Posterior vena cava (tissue), 2 donors: ENCODE data around the gene CACNA1D. TPM values are rescaled to one million over a fixed set of nuclear protein-coding genes. Genes with fewer than 3 reads are reported as not detected.

Experiments
- DNase-seq: peaks from one replicate; pipeline ENCODE4 v3.0.0-alpha.2; 2020; ENCODE audit warnings: low spot score
- intact Hi-C, 2 donors: fragments of 100-400 bp; cut with DNase I; formaldehyde crosslinking; loops; one replicate each; pipeline versions ENCODE4 v1.14.1 to v1.14.2; 2022 to 2023
- total RNA-seq, 2 donors: library from RNA; stranded (reverse); fragmentation: NEBNext Ultra II Directional; extraction: Animal tissue kit (Norgen Biotek cat#: 25700); gene quantifications; one replicate each; pipeline ENCODE4 v1.2.1, GENCODE V29; 2021
- donor health status: DM: yes; HTN: yes; CAD: no.
- donor health status: DM: yes; HTN: yes; CAD: no.

Gene CACNA1D
- total RNA-seq, 2 donors from 2014 or later: 1.1 to 1.9 TPM

GRCh38 chr3:53490459-53490968 lies 3.9 kb upstream of the CACNA1D start:
- intact Hi-C loops: no loop called here
- DNase-seq: no peak

- intact Hi-C loops: no loop called here
- no peak for DNase-seq
Measured at GRCh38 chr3:53491276-53491675, 3.1 kb upstream of the CACNA1D start.

- intact Hi-C loops: no loop called here
- no peak for DNase-seq
Measured at GRCh38 chr3:53493595-53493962, 832 bp upstream of the CACNA1D start.

GRCh38 chr3:53495146-53495519 lies 722 bp downstream of the CACNA1D start:
- intact Hi-C loops: no loop called here
- no peak for DNase-seq

GRCh38 chr3:53495520-53496391 lies 1.3 kb downstream of the CACNA1D start:
- intact Hi-C loops: no loop called here
- DNase-seq: no peak

GRCh38 chr3:53496392-53496670 lies 1.9 kb downstream of the CACNA1D start:
- DNase-seq: no peak
- intact Hi-C loops: no loop called here

GRCh38 chr3:53496984-53497383 lies 2.6 kb downstream of the CACNA1D start:
- no peak for DNase-seq
- intact Hi-C loops: no loop called here

GRCh38 chr3:53498806-53499641 lies 4.6 kb downstream of the CACNA1D start:
- intact Hi-C loops: no loop called here
- no peak for DNase-seq

- DNase-seq: no peak
- intact Hi-C loops: no loop called here
Measured at GRCh38 chr3:53500165-53500777, 5.9 kb downstream of the CACNA1D start.

- no peak for DNase-seq
- intact Hi-C loops: no loop called here
Measured at GRCh38 chr3:53501178-53501577, 6.8 kb downstream of the CACNA1D start.

- no peak for DNase-seq
- intact Hi-C loops: no loop called here
Measured at GRCh38 chr3:53502737-53503136, 8.3 kb downstream of the CACNA1D start.

GRCh38 chr3:53503195-53503594 lies 8.8 kb downstream of the CACNA1D start:
- intact Hi-C loops: no loop called here
- DNase-seq: no peak

- DNase-seq: no peak
- intact Hi-C loops: no loop called here
Measured at GRCh38 chr3:53506110-53506762, 11.8 kb downstream of the CACNA1D start.

GRCh38 chr3:53506763-53507145 lies 12.3 kb downstream of the CACNA1D start:
- intact Hi-C loops: no loop called here
- no peak for DNase-seq

- intact Hi-C loops: no loop called here
- DNase-seq: no peak
Measured at GRCh38 chr3:53509494-53509893, 15.1 kb downstream of the CACNA1D start.

- intact Hi-C loops: no loop called here
- DNase-seq: no peak
Measured at GRCh38 chr3:53510508-53510907, 16.1 kb downstream of the CACNA1D start.

- intact Hi-C loops: no loop called here
- DNase-seq: no peak
Measured at GRCh38 chr3:53511246-53511645, 16.8 kb downstream of the CACNA1D start.

GRCh38 chr3:53513556-53514190 lies 19.3 kb downstream of the CACNA1D start:
- DNase-seq: no peak
- intact Hi-C loops: no loop called here

- intact Hi-C loops: no loop called here
- no peak for DNase-seq
Measured at GRCh38 chr3:53516339-53516738, 21.9 kb downstream of the CACNA1D start.
